ENCODE data around the gene ICAM4. TPM values are rescaled to one million over a fixed set of nuclear protein-coding genes. Genes with fewer than 3 reads are reported as not detected.

ICAM4 gene
- total RNA-seq, 1 experiment from 2014 or later = 2.0 TPM

- H3K27me3 Mint-ChIP-seq (ENCODE audit: low read depth) = peaks cover 29% of the 10 kb centered on the region
- DNase-seq (ENCODE audit: low spot score) (no peak), ATAC-seq (no peak)
- H3K9me3 Mint-ChIP-seq = no peaks in the 10 kb centered on the region
- no peak for TF ChIP-seq RORB (CRISPR knock-in tag; IDR thresholded peaks at IDR 0.05)
- TF ChIP-seq PRRX2 (CRISPR knock-in tag; IDR thresholded peaks at IDR 0.05) = no peak
- TF ChIP-seq ESRRA (CRISPR knock-in tag; IDR thresholded peaks at IDR 0.05; ENCODE audit: borderline replicate concordance) = no peak
- TF ChIP-seq E2F1 (CRISPR knock-in tag; IDR thresholded peaks at IDR 0.05) = no peak
- ChIA-PET CTCF (interaction anchor here (0.7 to 1.2 kb wide), 2 partner anchors 24 to 78 kb away, joined by 3 read pairs; no protein-coding TSS in a partner anchor), POLR2A (no interaction called here)
- H3K4me1 Mint-ChIP-seq = peaks cover 12% of the 10 kb centered on the region
- H3K4me3 Mint-ChIP-seq = no peak overlapping the region
- H3K27ac Mint-ChIP-seq = no peak overlapping the region; the same call in 1 of the 2 replicates
- H3K36me3 Mint-ChIP-seq = no peaks in the 10 kb centered on the region; the same call in 1 of the 2 replicates
Measured at GRCh38 chr19:10283301-10284064, 3.3 kb upstream of the ICAM4 start.

- Mint-ChIP-seq H3K4me1 (peaks cover 17% of the 10 kb centered on the region), H3K9me3 (no peaks in the 10 kb centered on the region), H3K27ac (no peak overlapping the region), H3K27me3 (ENCODE audit: low read depth) (peaks cover 35% of the 10 kb centered on the region), H3K36me3 (no peaks in the 10 kb centered on the region; the same call in 1 of the 2 replicates), H3K4me3 (no peak overlapping the region)
- ChIA-PET CTCF (interaction anchor here (1.0 to 1.1 kb wide), 2 partner anchors 14 to 25 kb away, joined by 3 to 4 read pairs; partner anchors contain the start of gene ICAM1), POLR2A (no interaction called here)
- ATAC-seq = no peak
- DNase-seq (ENCODE audit: low spot score) = no peak
- TF ChIP-seq CREM (CRISPR knock-in tag; IDR thresholded peaks at IDR 0.05) (no peak), TEAD4 (CRISPR knock-in tag; IDR thresholded peaks at IDR 0.05) (no peak), NR3C1 (CRISPR knock-in tag; conservative IDR thresholded peaks at IDR 0.05; ENCODE audit: low read depth) (no peak), OVOL2 (CRISPR knock-in tag; IDR thresholded peaks at IDR 0.05; ENCODE audit: borderline replicate concordance) (no peak), MLX (CRISPR knock-in tag; IDR thresholded peaks at IDR 0.05) (no peak), ZNF425 (CRISPR knock-in tag; conservative IDR thresholded peaks at IDR 0.05) (no peak), ZNF263 (CRISPR knock-in tag; IDR thresholded peaks at IDR 0.05; ENCODE audit: low read depth) (no peak), ATF2 (CRISPR knock-in tag; IDR thresholded peaks at IDR 0.05; ENCODE audit: borderline replicate concordance, low read depth) (no peak), TP53 (CRISPR knock-in tag; IDR thresholded peaks at IDR 0.05) (no peak)
Measured at GRCh38 chr19:10284065-10284959, 2.4 kb upstream of the ICAM4 start.

- no peak overlapping the region for H3K4me3 Mint-ChIP-seq
- H3K36me3 Mint-ChIP-seq = no peaks in the 10 kb centered on the region; the same call in 1 of the 2 replicates
- peaks cover 17% of the 10 kb centered on the region for H3K4me1 Mint-ChIP-seq
- H3K27me3 Mint-ChIP-seq (ENCODE audit: low read depth) = peaks cover 42% of the 10 kb centered on the region
- DNase-seq (ENCODE audit: low spot score) = no peak
- H3K9me3 Mint-ChIP-seq = no peaks in the 10 kb centered on the region
- ChIA-PET CTCF (interaction anchor here (1.0 to 1.1 kb wide), 2 partner anchors 14 to 26 kb away, joined by 3 to 4 read pairs; partner anchors contain the start of gene ICAM1), POLR2A (no interaction called here)
- no peak for ATAC-seq
- no peak overlapping the region for H3K27ac Mint-ChIP-seq
- TF ChIP-seq ATF1 (CRISPR knock-in tag; IDR thresholded peaks at IDR 0.05) (no peak), ETV6 (CRISPR knock-in tag; IDR thresholded peaks at IDR 0.05) (no peak), ATF2 (CRISPR knock-in tag; IDR thresholded peaks at IDR 0.05; ENCODE audit: borderline replicate concordance, low read depth) (no peak), SMAD4 (CRISPR knock-in tag; IDR thresholded peaks at IDR 0.05) (no peak), CBFB (CRISPR knock-in tag; IDR thresholded peaks at IDR 0.05; ENCODE audit: low read depth) (no peak), PRRX2 (CRISPR knock-in tag; IDR thresholded peaks at IDR 0.05) (no peak), NR1H2 (CRISPR knock-in tag; IDR thresholded peaks at IDR 0.05) (no peak), AFF4 (CRISPR knock-in tag; IDR thresholded peaks at IDR 0.05; ENCODE audit: borderline replicate concordance) (no peak)
Measured at GRCh38 chr19:10284960-10285278, 1.8 kb upstream of the ICAM4 start.
